Erythroblast (primary cell): ENCODE data around the gene SPNS2.

ENCODE experiments used
- GATA1 ChIP-seq: IDR thresholded peaks from 2 replicates; pipeline ENCODE4 v1.6.1; 2011; ENCODE audit warnings: low read depth, mild to moderate bottlenecking, control low read depth, low read length, moderate library complexity
- POLR2A ChIP-seq: IDR thresholded peaks from 2 replicates; pipeline ENCODE4 v1.6.1; 2011; ENCODE audit warnings: mild to moderate bottlenecking, low read length

- TF ChIP-seq POLR2A (no peak), GATA1 (no peak)
Measured at GRCh38 chr17:4482338-4483011, 16.2 kb upstream of the SPNS2 start.
